H1 (cell line): ENCODE data around the gene PALM. TPM values are rescaled to one million over a fixed set of nuclear protein-coding genes. Genes with fewer than 3 reads are reported as not detected.

ENCODE experiments used
- CTCF ChIA-PET: fragments of 300-600 bp; sonication (Branson Sonifier 250); formaldehyde crosslinking; loops from one replicate; lab custom pipeline; 2021; ENCODE audit not compliant: partially characterized antibody; lab: Charles Lee
- POLR2A ChIA-PET: fragments of 300-600 bp; sonication (Branson Sonifier 250); formaldehyde crosslinking; loops from one replicate; lab custom pipeline; 2021; ENCODE audit warnings: inconsistent platforms; ENCODE audit not compliant: partially characterized antibody; lab: Charles Lee
- DNase-seq, 2 experiments: peaks; one replicate each; pipeline versions ENCODE4 v3.0.0 to v3.0.0-alpha.2; 2010 to 2022; ENCODE audit warnings: low spot score in 2 of 2, low read depth in 1 of 2, mixed read lengths in 1 of 2
- FAIRE-seq: peaks from 2 replicates; lab custom pipeline; 2011; peaks lifted over from hg19 to GRCh38; lab: Jason Lieb, UNC
- H2AFZ ChIP-seq: 2 replicates; pipeline ENCODE4 v1.8.1; 2012; ENCODE audit warnings: low read length, inconsistent platforms
- H2AK5ac ChIP-seq: 2 replicates; pipeline ENCODE4 v1.6.1; 2013; ENCODE audit warnings: low read depth, low read length
- H2BK120ac ChIP-seq: replicated peaks from 2 replicates; pipeline ENCODE3; 2013; ENCODE audit warnings: low read depth, low read length, inconsistent platforms
- H2BK12ac ChIP-seq: 2 replicates; pipeline ENCODE4 v1.6.1; 2013; ENCODE audit warnings: low read depth, low read length
- H2BK15ac ChIP-seq: 2 replicates; pipeline ENCODE4 v1.6.1; 2013; ENCODE audit warnings: low read length
- H2BK20ac ChIP-seq: 2 replicates; pipeline ENCODE4 v1.6.1; 2013; ENCODE audit warnings: low read length
- H2BK5ac ChIP-seq: 2 replicates; pipeline ENCODE4 v1.6.1; 2013; ENCODE audit warnings: low read depth, low read length
- H3K14ac ChIP-seq: 2 replicates; pipeline ENCODE4 v1.6.1; 2013; ENCODE audit warnings: inconsistent platforms; ENCODE audit not compliant: insufficient read length
- H3K18ac ChIP-seq: 2 replicates; pipeline ENCODE4 v1.6.1; 2013; ENCODE audit warnings: low read length; ENCODE audit errors: extremely low read depth
- H3K23ac ChIP-seq: 2 replicates; pipeline ENCODE4 v1.6.1; 2013; ENCODE audit warnings: inconsistent platforms; ENCODE audit not compliant: insufficient read length
- H3K23me2 ChIP-seq: 2 replicates; pipeline ENCODE4 v1.6.1; 2013; ENCODE audit warnings: low read depth, low read length
- H3K27ac ChIP-seq: 2 replicates; pipeline ENCODE4 v1.6.1; 2011; ENCODE audit warnings: low read depth, low read length, inconsistent platforms
- H3K27me3 ChIP-seq, 4 experiments: replicated peaks in 1 of 4; 1 replicate in 1 of 4; 2 replicates in 3 of 4; pipeline versions ENCODE4 v1.6.1 to v1.8.1; 2011 to 2013; ENCODE audit warnings: low read length in 3 of 4, mild to moderate bottlenecking in 3 of 4, inconsistent platforms in 2 of 4, mixed read lengths in 2 of 4, moderate library complexity in 1 of 4; ENCODE audit not compliant: control insufficient read depth in 3 of 4, insufficient read depth in 3 of 4; ENCODE audit errors: extremely low read depth in 1 of 4
- H3K36me3 ChIP-seq, 4 experiments: 2 replicates each; pipeline versions ENCODE4 v1.6.1 to v1.8.1; 2011 to 2013; ENCODE audit warnings: mild to moderate bottlenecking in 4 of 4, low read length in 3 of 4, moderate library complexity in 2 of 4, control low read depth in 1 of 4, inconsistent platforms in 1 of 4; ENCODE audit not compliant: insufficient read depth in 4 of 4, control insufficient read depth in 2 of 4
- H3K4ac ChIP-seq: replicated peaks from 2 replicates; pipeline ENCODE3; 2013; ENCODE audit warnings: low read length, low read depth, mixed read lengths, inconsistent platforms; ENCODE audit not compliant: insufficient read length
- H3K4me1 ChIP-seq, 4 experiments: replicated peaks in 1 of 4; 1 replicate in 1 of 4; 2 replicates in 3 of 4; pipeline versions ENCODE4 v1.6.1 to v1.8.1; 2011 to 2013; ENCODE audit warnings: low read length in 3 of 4, inconsistent platforms in 2 of 4, mixed read lengths in 1 of 4; ENCODE audit not compliant: insufficient read depth in 4 of 4, control insufficient read depth in 3 of 4
- H3K4me2 ChIP-seq, 2 experiments: 2 replicates each; pipeline versions ENCODE4 v1.6.1 to v1.8.1; 2011 to 2013; ENCODE audit warnings: low read depth in 2 of 2, low read length in 2 of 2, control low read depth in 1 of 2, inconsistent platforms in 1 of 2, mild to moderate bottlenecking in 1 of 2; ENCODE audit not compliant: insufficient read depth in 1 of 2
- H3K4me3 ChIP-seq, 4 experiments: fragments of 200-600, 300-600 bp in 1 of 4; sonication (generic), shearing (Covaris generic), sonication (Bioruptor Twin) in 1 of 4; 2 replicates each; pipeline versions ENCODE4 v1.5.1 to v1.8.1; 2011 to 2016; ENCODE audit warnings: low read length in 4 of 4, low read depth in 3 of 4, control low read depth in 2 of 4, inconsistent platforms in 2 of 4, mild to moderate bottlenecking in 2 of 4, mixed read lengths in 1 of 4, moderate library complexity in 1 of 4; ENCODE audit not compliant: insufficient read depth in 2 of 4; ENCODE audit errors: extremely low read depth in 1 of 4
- H3K56ac ChIP-seq: replicated peaks from 2 replicates; pipeline ENCODE3; 2013; ENCODE audit warnings: low read depth, mild to moderate bottlenecking, mixed read lengths, low read length, inconsistent platforms; ENCODE audit not compliant: insufficient read length
- H3K79me1 ChIP-seq: 2 replicates; pipeline ENCODE4 v1.6.1; 2013; ENCODE audit warnings: low read depth, low read length, control low read depth
- H3K79me2 ChIP-seq, 2 experiments: 2 replicates each; pipeline versions ENCODE4 v1.6.1 to v1.8.1; 2012 to 2013; ENCODE audit warnings: low read length in 2 of 2, mild to moderate bottlenecking in 2 of 2, inconsistent platforms in 1 of 2; ENCODE audit not compliant: insufficient read depth in 2 of 2, control insufficient read depth in 1 of 2
- H3K9ac ChIP-seq, 4 experiments: replicated peaks in 1 of 4; 1 replicate in 1 of 4; 2 replicates in 3 of 4; pipeline versions ENCODE4 v1.6.1 to v1.8.1; 2011 to 2013; ENCODE audit warnings: low read depth in 3 of 4, low read length in 3 of 4, control low read depth in 2 of 4, mild to moderate bottlenecking in 2 of 4, moderate library complexity in 2 of 4, inconsistent platforms in 1 of 4; ENCODE audit errors: extremely low read depth in 1 of 4
- H3K9me3 ChIP-seq, 2 experiments: 2 replicates each; pipeline versions ENCODE4 v1.6.1 to v1.8.1; 2012 to 2013; ENCODE audit warnings: mild to moderate bottlenecking in 2 of 2, moderate library complexity in 2 of 2, control low read depth in 1 of 2, inconsistent platforms in 1 of 2, low read depth in 1 of 2, low read length in 1 of 2, mixed read lengths in 1 of 2; ENCODE audit not compliant: insufficient read depth in 2 of 2
- H4K20me1 ChIP-seq, 2 experiments: replicated peaks in 1 of 2; 2 replicates each; pipeline versions ENCODE3 to v1.8.1; 2011 to 2013; ENCODE audit warnings: inconsistent platforms in 2 of 2, low read length in 2 of 2, mild to moderate bottlenecking in 1 of 2; ENCODE audit not compliant: insufficient read depth in 2 of 2, control insufficient read depth in 1 of 2
- H4K5ac ChIP-seq: 2 replicates; pipeline ENCODE4 v1.6.1; 2013; ENCODE audit warnings: low read length, low read depth, mixed read lengths, inconsistent platforms; ENCODE audit not compliant: insufficient read length
- H4K8ac ChIP-seq: 2 replicates; pipeline ENCODE4 v1.8.0; 2013; ENCODE audit warnings: mild to moderate bottlenecking, moderate library complexity, low read length, inconsistent platforms; ENCODE audit not compliant: insufficient read depth; ENCODE audit errors: extremely low read depth
- H4K91ac ChIP-seq: replicated peaks from 2 replicates; pipeline ENCODE3; 2013; ENCODE audit warnings: low read length, mixed read lengths, inconsistent platforms; ENCODE audit not compliant: insufficient read length
- ASH2L ChIP-seq: fragments of 200-600, 300-600 bp; sonication (generic); IDR thresholded peaks from one replicate; pipeline ENCODE4 v1.7.1; 2017; ENCODE audit warnings: low read length
- CEBPB ChIP-seq: IDR thresholded peaks from 2 replicates; pipeline ENCODE4 v1.6.1; 2012; ENCODE audit warnings: low read depth, low read length
- EGR1 ChIP-seq: IDR thresholded peaks from 2 replicates; pipeline ENCODE4 v1.6.1; 2011; ENCODE audit warnings: low read depth, low read length, borderline replicate concordance
- EP300 ChIP-seq, 2 experiments: IDR thresholded peaks; 1 replicate in 1 of 2; 2 replicates in 1 of 2; pipeline ENCODE4 v1.6.1; 2011 to 2012; ENCODE audit warnings: low read depth in 2 of 2, low read length in 2 of 2, mild to moderate bottlenecking in 2 of 2, borderline replicate concordance in 1 of 2, inconsistent platforms in 1 of 2, moderate library complexity in 1 of 2
- GTF2F1 ChIP-seq: IDR thresholded peaks from 2 replicates; pipeline ENCODE4 v1.6.1; 2012; ENCODE audit warnings: low read depth, low read length, improper control_type of control experiment, borderline replicate concordance
- JUND ChIP-seq: IDR thresholded peaks from 2 replicates; pipeline ENCODE4 v1.6.1; 2011; ENCODE audit warnings: mild to moderate bottlenecking, improper control_type of control experiment, low read length
- RBBP5 ChIP-seq: IDR thresholded peaks from 2 replicates; pipeline ENCODE4 v1.7.1; 2012; ENCODE audit warnings: low read depth, mild to moderate bottlenecking, inconsistent platforms, low read length, moderate library complexity, borderline replicate concordance
- TAF7 ChIP-seq: optimal IDR thresholded peaks from 2 replicates; pipeline ENCODE3; 2011; ENCODE audit warnings: low read depth, mild to moderate bottlenecking, inconsistent platforms, low read length, moderate library complexity, borderline replicate concordance
- WGBS, 2 experiments: shearing (Covaris generic) in 1 of 2; methylation state at CpG; one replicate each; pipeline versions ENCODE4 v1.1.6 to v1.1.7; 2013 to 2015; ENCODE audit warnings: low lambda C conversion rate in 2 of 2, mixed read lengths in 2 of 2, inconsistent platforms in 1 of 2, low coverage in 1 of 2, missing lambda C conversion rate in 1 of 2; ENCODE audit not compliant: insufficient replicate concordance in 2 of 2, insufficient coverage in 1 of 2, insufficient read length in 1 of 2; ENCODE audit errors: extremely low coverage in 1 of 2, missing lambda C conversion rate in 1 of 2; 5-methylcytosine and 5-hydroxymethylcytosine counted together
- polyA plus RNA-seq, 7 experiments: library from polyadenylated mRNA; depleted of rRNA in 3 of 7; stranded (reverse) in 5 of 7; unstranded in 2 of 7; fragments of >200 nt in 5 of 7; fragments of 200-250 nt in 2 of 7; gene quantifications; 1 replicate in 5 of 7; 2 replicates in 1 of 7; 4 replicates in 1 of 7; pipeline versions ENCODE4 v1.2.1 to v1.2.3, GENCODE V29; 2011 to 2013; ENCODE audit warnings: missing spikeins in 2 of 7, mixed read lengths in 2 of 7
- total RNA-seq: library from RNA; stranded (reverse); fragmentation: NEBNext Ultra II Directional; extraction: Animal tissue kit (Norgen Biotek cat#: 25700); gene quantifications from 2 replicates; pipeline ENCODE4 v1.2.1, GENCODE V29; 2021
- TF ChIP-seq, protein P1 (sequence below): IDR thresholded peaks from 2 replicates; pipeline ENCODE4 v1.6.1; 2011; ENCODE audit warnings: low read length, improper control_type of control experiment

PALM gene
- total and polyA plus RNA-seq, 2 of the 8 experiments (the other 6 are each of a cell fraction or from before 2014, with no cell fraction given) = 5.7 to 16.5 TPM

- no peak for TF ChIP-seq ASH2L
- TF ChIP-seq, protein P1, sequence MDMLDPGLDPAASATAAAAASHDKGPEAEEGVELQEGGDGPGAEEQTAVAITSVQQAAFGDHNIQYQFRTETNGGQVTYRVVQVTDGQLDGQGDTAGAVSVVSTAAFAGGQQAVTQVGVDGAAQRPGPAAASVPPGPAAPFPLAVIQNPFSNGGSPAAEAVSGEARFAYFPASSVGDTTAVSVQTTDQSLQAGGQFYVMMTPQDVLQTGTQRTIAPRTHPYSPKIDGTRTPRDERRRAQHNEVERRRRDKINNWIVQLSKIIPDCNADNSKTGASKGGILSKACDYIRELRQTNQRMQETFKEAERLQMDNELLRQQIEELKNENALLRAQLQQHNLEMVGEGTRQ = no peak
- TF ChIP-seq EP300 (IDR thresholded peaks at IDR 0.05; ENCODE audit: borderline replicate concordance in 1 of 2, low read depth in 2 of 2, low read length in 2 of 2) = no peak
- TF ChIP-seq EGR1 = no peak
- no peak for TF ChIP-seq GTF2F1
- no peak for TF ChIP-seq CEBPB
- TF ChIP-seq JUND = no peak
- no peak for TF ChIP-seq TAF7
- no peak for TF ChIP-seq RBBP5
- H2AK5ac ChIP-seq = no peak overlapping the region
- H3K4me2 ChIP-seq = no peak overlapping the region
These were observed 43.0 kb downstream of the PALM start for GRCh38 chr19:751501-752341.

More at GRCh38 chr19:751501-752341, 43.0 kb downstream of the PALM start:
- no peak for DNase-seq
- no peaks in the 10 kb centered on the region for H3K27me3 ChIP-seq
- H3K56ac ChIP-seq = no peak overlapping the region
- no peak overlapping the region for H3K4ac ChIP-seq
- H3K18ac ChIP-seq = no peak overlapping the region; the same call in 1 of the 2 replicates
- no peak for FAIRE-seq
- no peak overlapping the region for H2BK15ac ChIP-seq
- no peak overlapping the region for H2BK20ac ChIP-seq
- H2BK12ac ChIP-seq = no peak overlapping the region
- no peaks in the 10 kb centered on the region for H3K23me2 ChIP-seq
- H3K36me3 ChIP-seq = no peaks in the 10 kb centered on the region
- no peak overlapping the region for H2AFZ ChIP-seq
- no peak overlapping the region for H3K9ac ChIP-seq
- H3K4me1 ChIP-seq = peaks cover 0 to 5% (median 3%) of the 10 kb centered on the region in 4 experiments; a peak in 3 of 7 replicates
- H4K8ac ChIP-seq = peak overlapping the region; percentile 65; the same call in 1 of the 2 replicates
- no peak overlapping the region for H3K14ac ChIP-seq
- no peak overlapping the region for H3K4me3 ChIP-seq
- POLR2A ChIA-PET = interaction anchor here (0.9 to 2.0 kb wide), 4 partner anchors 9 to 233 kb away, joined by 3 to 10 read pairs (median 4); partner anchors contain the start of gene WDR18
- H4K20me1 ChIP-seq = no peaks in the 10 kb centered on the region
- H3K23ac ChIP-seq = no peak overlapping the region
- CTCF ChIA-PET = interaction anchor here (0.9 kb wide), 1 partner anchor 10 kb away, joined by 4 read pairs; no protein-coding TSS in a partner anchor
- H3K79me1 ChIP-seq = no peaks in the 10 kb centered on the region
- no peak overlapping the region for H4K91ac ChIP-seq
- 88% methylated on average over 22 of the region's 30 CpGs; no CpG with 5 or more reads in 1 of the 2 experiments for WGBS, 2 experiments
- no peak overlapping the region for H2BK5ac ChIP-seq
- no peak overlapping the region for H2BK120ac ChIP-seq
- no peak overlapping the region for H3K27ac ChIP-seq
- H3K79me2 ChIP-seq = no peaks in the 10 kb centered on the region
- H3K9me3 ChIP-seq = peaks cover 7 to 14% of the 10 kb centered on the region in 2 experiments; a peak in 2 of 4 replicates
- no peak overlapping the region for H4K5ac ChIP-seq
